Measurements from ENCODE around the gene PNPLA2.

- no peak for TF ChIP-seq CTCF (IDR thresholded peaks at IDR 0.05 in 4 of 5, conservative IDR thresholded peaks at IDR 0.05 in 1 of 5)
- no peak for TF ChIP-seq POLR2A (IDR thresholded peaks at IDR 0.05)
Measured at GRCh38 chr11:813072-813455, 5.7 kb upstream of the PNPLA2 start.

Data from gastrocnemius medialis (tissue), 4 donors.